ENCODE data around the gene DCST1. TPM values are rescaled to one million over a fixed set of nuclear protein-coding genes. Genes with fewer than 3 reads are reported as not detected.
A peak's percentile ranks its signal among the peaks of the same experiment; 100 is the strongest.

DCST1 gene
- total and polyA plus RNA-seq, 2 of the 13 experiments (the other 11 are each of a cell fraction or from before 2014, with no cell fraction given), result 0.04 TPM; not detected in 1

DNA sequence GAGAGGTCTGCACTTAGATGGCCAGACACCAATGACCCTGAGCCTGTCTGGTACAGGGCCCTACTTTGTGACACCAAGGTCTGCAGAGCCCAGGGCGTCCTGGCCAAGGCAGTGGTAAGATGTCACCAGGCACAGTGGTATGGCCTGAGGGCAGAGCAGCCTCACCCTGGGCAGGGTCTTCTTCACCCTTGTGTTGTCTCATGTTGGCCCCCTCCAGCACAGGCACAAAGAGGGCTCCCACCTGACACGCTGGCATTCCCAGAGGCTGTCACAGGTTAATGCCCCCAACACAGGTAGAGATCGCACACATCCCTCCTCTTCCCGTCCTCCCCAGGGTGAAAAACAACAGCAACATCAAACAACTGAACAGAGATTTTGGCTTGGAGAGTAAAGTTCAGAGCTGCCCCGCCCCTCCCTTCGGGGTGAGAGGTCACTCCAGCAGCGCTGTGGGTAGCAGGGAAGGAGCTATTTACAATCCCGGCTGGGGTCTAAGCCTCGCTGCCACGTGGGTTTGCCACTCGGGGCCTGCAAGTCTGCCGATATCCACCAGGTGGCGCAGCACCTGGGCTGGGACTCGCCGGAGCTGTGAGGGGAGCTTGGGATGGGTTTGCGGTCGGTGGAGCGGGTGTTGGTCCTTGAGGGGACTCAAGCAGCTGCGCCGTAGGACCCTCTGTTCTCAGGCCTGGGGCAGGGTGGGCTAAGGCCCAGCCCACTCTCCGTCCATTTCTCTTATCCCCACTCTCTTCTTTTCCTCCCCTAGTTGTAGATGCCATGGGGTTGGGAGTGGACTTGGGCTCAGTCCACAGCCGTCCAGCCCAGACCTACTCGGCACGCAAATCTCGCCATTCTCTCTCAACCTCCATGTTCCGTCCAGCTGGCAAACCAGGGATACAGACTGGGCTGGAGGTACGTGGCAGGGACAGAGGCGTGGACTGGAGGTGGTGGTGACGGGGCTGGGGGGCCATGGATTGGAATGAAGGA, 57.7 kb downstream of the DCST1 start (continued):
- TF ChIP-seq RAD21 (CRISPR knock-in tag; IDR thresholded peaks at IDR 0.05) (peak; percentile 95), NR2F2 (IDR thresholded peaks at IDR 0.05; ENCODE audit: borderline replicate concordance, low read depth) (peak; percentile 78; the same call in 1 of the 2 replicates), YEATS4 (CRISPR knock-in tag; IDR thresholded peaks at IDR 0.05; ENCODE audit: borderline replicate concordance) (peak; percentile 71; the same call in 1 of the 2 replicates), TOPORS (CRISPR knock-in tag; IDR thresholded peaks at IDR 0.05) (peak; percentile 13; the same call in 1 of the 2 replicates), FOXA3 (CRISPR knock-in tag; IDR thresholded peaks at IDR 0.05) (peak; percentile 90), ZNF552 (CRISPR knock-in tag; IDR thresholded peaks at IDR 0.05; ENCODE audit: borderline replicate concordance) (0 out of 2 replicates have a peak, but pooled peaks have one; percentile 22), RAD51 (IDR thresholded peaks at IDR 0.05; ENCODE audit: borderline replicate concordance) (no peak), RFX5 (IDR thresholded peaks at IDR 0.05; ENCODE audit: low read depth, low read length) (no peak), ARHGAP35 (CRISPR knock-in tag; IDR thresholded peaks at IDR 0.05; ENCODE audit: borderline replicate concordance) (peak; percentile 75; the same call in 1 of the 2 replicates), ZNF281 (CRISPR knock-in tag; IDR thresholded peaks at IDR 0.05; ENCODE audit: borderline replicate concordance) (peak; percentile 56; the same call in 1 of the 2 replicates), SPEN (CRISPR knock-in tag; IDR thresholded peaks at IDR 0.05; ENCODE audit: low read depth) (peak; percentile 74), ZBTB7B (CRISPR knock-in tag; IDR thresholded peaks at IDR 0.05) (peak; percentile 79; the same call in 1 of the 2 replicates), NRL (CRISPR knock-in tag; IDR thresholded peaks at IDR 0.05; ENCODE audit: borderline replicate concordance) (peak; percentile 76; the same call in 1 of the 2 replicates), ZNF460 (CRISPR knock-in tag; IDR thresholded peaks at IDR 0.05; ENCODE audit: borderline replicate concordance) (peak; percentile 57; the same call in 1 of the 2 replicates), SRSF1 (optimal IDR thresholded peaks at IDR 0.05; ENCODE audit: low read depth, low read length) (peak; percentile 76), REPIN1 (CRISPR knock-in tag; IDR thresholded peaks at IDR 0.05; ENCODE audit: borderline replicate concordance, low read depth) (peak; percentile 83; the same call in 1 of the 2 replicates), MTF2 (CRISPR knock-in tag; IDR thresholded peaks at IDR 0.05; ENCODE audit: borderline replicate concordance) (no peak), CREM (IDR thresholded peaks at IDR 0.05) (peak; percentile 47; the same call in 1 of the 2 replicates), CREM (CRISPR knock-in tag; IDR thresholded peaks at IDR 0.05) (no peak), ZBTB21 (CRISPR knock-in tag; IDR thresholded peaks at IDR 0.05) (no peak), ATM (IDR thresholded peaks at IDR 0.05; ENCODE audit: borderline replicate concordance) (no peak), ARNT2 (CRISPR knock-in tag; IDR thresholded peaks at IDR 0.05; ENCODE audit: low read depth) (peak; percentile 88), MYNN (CRISPR knock-in tag; IDR thresholded peaks at IDR 0.05; ENCODE audit: low read depth) (peak; percentile 74; the same call in 1 of the 2 replicates), NFKBIZ (CRISPR knock-in tag; IDR thresholded peaks at IDR 0.05) (0 out of 2 replicates have a peak, but pooled peaks have one; percentile 84)
- TF ChIP-seq, protein P1, sequence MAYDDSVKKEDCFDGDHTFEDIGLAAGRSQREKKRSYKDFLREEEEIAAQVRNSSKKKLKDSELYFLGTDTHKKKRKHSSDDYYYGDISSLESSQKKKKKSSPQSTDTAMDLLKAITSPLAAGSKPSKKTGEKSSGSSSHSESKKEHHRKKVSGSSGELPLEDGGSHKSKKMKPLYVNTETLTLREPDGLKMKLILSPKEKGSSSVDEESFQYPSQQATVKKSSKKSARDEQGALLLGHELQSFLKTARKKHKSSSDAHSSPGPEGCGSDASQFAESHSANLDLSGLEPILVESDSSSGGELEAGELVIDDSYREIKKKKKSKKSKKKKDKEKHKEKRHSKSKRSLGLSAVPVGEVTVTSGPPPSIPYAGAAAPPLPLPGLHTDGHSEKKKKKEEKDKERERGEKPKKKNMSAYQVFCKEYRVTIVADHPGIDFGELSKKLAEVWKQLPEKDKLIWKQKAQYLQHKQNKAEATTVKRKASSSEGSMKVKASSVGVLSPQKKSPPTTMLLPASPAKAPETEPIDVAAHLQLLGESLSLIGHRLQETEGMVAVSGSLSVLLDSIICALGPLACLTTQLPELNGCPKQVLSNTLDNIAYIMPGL (CRISPR knock-in tag; IDR thresholded peaks at IDR 0.05; ENCODE audit: borderline replicate concordance in 1 of 2, low read depth in 1 of 2), result peak; percentile 68 to 83; a peak in 2 of 4 replicates
